NCI-H2227 (cell line): ENCODE results near the gene ATP5PD.
"Not testable (repeated sequence)": the region's sequence is repeated elsewhere in the genome, so short reads cannot be mapped to it uniquely, and the experiment has no call there.

Experiments
- DNase-seq: peaks from one replicate; lab custom pipeline; 2025; ENCODE audit not compliant: unreplicated experiment; lab: John Stamatoyannopoulos, UW

ATP5PD gene

DNA sequence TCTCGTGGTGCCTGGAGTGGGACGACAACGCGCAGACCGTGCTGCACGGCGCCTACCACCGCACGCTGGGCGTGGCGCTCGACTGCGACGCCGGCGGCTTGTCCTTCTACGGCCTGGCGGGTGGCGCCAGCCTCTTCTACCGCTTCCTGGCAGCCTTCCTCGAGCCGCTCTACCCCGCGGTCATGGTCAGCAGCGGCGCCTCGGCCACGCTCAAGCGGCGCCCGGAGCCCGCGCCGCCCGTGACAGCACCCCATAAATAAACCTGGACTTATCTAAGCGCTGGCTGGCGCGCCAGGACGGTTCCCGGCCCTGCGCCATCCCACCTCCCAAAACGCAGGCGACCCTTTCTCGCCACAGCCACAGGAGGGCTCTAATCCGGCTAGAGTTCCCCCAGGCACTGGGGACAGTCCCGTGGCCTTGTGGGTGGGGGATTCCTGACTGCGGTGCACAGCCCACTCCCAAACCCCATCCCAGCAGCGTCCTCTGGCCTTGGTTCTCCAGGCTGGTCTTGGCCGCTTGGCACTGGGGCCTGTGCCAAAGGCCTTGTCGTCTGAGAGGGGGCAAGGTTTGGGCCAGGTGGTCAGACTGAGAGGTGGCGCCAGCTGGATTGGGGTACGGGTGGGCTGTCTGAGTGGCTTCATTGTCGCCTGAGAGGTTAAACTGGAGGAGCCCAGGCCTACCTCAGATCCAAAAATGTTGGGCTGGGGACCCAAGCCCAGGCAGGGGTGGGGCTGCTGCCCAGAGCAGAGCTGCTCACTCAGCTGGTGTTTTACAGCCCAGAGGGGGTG, 30.9 kb upstream of the ATP5PD start:
- no peak for DNase-seq

DNA sequence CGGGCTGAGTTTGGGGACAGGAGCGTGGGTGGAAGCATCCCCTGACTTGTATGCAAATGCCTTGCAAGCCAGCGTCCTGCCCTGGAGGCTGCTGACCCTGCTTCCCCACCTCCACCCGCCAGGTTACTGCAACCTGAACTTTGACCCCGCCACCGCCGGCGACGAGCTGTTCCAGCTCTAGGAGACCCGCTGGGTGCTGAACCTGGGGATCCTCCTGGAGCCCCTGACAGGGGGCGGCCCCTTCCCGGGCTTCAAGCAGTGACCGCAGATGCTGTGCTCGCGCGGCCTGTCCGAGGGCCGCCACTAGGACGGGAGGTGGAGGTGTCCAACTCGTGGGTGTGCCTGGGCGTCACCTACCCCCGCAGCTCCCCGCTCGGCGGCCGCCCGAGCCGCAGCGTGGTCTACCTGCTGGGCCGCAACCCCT, 30.3 kb upstream of the ATP5PD start:
- DNase-seq: no peak

DNA sequence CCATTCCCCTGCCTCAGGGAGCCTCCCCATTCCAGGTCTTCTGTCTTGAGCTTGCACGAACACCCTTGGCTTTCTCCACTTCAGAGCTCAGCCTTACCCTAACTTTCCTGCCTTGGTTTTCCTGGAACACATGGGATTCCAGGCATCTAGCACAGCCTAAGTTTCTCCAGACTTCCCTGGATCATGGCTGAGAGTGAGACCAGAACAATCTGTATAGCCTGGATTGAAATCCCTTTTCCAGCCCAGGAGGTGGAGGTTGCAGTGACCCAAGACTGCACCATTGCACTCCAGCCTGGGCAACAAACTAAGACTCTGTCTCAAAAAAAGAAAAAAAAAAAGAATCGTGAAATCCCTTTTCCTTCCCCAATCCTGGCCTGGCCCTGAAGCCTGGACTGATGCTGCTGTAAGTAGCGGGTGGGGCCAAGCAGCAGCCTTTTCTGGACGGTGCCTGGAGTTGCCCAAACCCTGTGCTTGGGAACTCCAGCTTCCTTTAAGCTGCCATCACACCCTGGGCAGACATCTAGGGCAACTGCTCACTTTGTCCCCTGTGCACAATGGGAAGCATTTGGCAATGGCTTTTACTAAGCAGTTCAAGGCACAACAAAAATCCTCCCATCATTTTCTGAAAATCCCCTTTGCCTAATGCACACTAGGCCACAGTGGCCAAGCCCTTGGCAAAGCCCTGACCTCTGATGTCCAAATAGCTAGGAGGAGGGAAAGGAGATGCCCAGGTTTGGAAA, 29.0 kb upstream of the ATP5PD start:
- DNase-seq: no peak

DNA sequence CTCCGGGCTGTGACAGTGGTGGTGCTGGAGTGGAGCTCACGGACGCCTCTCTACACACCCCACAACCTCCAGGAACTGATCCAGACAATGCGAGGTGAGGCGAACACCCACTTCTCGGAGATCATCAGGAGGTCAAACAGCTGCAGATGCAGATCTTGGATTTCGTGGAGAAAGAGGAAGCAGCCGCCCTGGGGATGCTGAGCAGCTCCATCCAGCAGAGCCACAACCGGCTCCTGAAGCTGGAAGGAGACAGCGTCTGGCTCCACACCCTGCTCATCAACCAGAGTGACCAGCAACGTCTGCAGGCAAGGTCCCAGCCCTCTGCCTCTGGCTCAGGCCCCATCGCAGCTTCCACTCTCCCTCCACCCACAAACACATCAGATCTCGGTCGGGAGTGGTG, 27.8 kb upstream of the ATP5PD start:
- DNase-seq: no peak

DNA sequence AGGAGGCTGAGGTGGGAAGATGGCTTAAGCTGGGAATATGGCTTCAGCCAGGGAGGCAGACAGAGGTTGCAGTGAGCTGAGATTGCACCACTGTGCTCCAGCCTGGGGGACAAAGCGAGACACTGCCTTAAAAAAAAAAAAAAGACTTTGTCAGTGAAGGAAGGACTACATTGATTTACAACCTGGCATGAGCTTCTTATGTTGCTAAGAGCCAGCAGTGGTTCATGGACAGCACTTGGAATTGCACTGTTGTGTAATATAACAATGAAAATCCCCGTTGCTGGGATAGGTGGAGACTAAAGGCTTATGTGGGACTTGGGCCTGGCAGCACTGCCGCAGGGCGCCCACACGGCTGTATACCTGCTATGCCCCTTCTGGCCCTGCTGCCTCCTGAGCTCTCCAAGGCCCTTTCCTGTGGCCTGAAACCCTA, 26.9 kb upstream of the ATP5PD start:
- DNase-seq: no peak

DNA sequence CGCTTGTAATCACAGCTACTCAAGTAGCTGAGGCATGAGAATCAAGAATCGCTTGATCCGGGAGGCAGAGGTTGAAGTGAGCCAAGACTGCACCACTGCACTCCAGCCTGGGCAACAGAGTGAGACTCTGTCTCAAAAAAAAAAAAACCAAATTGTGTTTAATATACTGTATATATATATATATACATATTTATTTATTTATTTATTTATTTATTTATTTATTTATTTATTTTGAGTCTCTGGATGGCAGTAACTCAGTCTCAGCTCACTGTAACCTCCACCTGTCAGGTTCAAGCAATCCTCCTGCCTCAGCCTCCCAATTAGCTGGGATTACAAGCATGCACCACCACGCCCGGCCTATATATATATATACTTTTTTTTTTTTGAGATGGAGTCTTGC, 26.1 kb upstream of the ATP5PD start:
- not testable (repeated sequence) for DNase-seq

DNA sequence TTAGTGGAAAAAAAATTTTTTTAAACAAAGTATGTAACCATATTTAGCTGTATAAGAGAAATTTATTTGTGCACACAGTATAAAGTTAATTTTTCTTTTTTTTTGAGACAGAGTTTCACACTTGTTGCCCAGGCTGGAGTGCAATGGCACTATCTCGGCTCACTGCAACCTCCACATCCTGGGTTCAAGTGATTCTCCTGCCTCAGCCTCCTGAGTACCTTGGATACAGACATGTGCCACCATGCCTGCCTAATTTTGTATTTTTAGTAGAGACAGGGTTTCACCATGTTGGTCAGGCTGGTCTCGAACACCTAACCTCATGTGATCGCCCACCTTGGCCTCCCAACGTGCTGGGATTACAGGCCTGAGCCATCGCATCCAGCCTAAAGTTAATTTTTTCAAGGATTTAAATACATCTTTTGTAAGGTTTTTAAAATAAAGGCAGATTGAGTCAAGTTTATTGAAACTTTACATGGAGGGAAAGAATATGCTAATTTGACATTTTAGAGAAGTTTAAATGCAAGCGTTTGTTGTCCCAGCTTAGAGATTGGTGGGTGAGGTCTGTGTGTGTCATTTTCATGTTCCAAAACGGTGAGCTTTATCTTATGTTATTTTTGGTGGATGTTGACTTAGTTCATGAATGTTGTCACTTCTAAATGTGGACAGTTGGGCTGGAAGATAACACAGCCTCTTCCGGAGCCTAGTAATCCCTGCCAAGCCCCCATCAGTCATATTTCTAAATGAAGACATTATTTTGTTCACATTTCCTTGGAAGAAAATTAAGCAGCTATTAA, 24.9 kb upstream of the ATP5PD start:
- DNase-seq: not testable (repeated sequence)

DNA sequence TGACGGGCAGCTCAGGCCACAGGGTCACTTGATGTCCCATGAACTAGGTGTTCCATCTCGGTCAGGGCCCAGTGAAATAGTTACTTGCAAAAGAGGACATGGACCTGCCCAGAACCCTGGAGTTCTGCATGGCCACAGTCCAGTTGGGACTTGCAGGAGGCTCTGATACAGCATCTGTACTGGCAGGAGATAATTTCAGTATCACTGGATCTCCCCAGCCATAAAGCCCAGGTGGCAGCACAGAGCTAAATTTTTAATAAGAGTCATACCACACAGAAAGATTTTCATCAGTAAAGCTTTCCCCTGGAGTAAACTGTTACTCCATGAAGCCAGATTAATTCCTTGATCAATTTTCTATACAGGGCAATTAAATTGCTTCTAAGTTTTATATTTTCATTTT, 23.0 kb upstream of the ATP5PD start:
- no peak for DNase-seq

DNA sequence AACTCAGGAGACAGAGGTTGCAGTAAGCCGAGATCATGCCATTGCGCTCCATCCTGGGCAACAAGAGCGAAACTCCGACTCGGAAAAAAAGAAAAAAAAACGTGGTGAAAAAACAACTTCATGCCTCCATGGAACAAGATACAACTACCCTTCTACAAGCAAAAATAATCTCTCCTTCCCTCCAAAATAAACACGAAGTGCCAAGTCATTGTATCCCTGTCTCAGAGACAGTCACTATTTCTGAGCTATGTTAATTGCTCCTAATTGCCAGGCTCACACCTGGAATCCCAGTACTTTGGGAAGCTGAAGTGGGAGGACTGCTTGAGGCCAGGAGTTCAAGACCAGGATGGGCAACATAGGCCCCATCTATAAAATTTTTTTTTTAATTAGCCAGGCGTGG, 22.0 kb upstream of the ATP5PD start:
- no peak for DNase-seq

DNA sequence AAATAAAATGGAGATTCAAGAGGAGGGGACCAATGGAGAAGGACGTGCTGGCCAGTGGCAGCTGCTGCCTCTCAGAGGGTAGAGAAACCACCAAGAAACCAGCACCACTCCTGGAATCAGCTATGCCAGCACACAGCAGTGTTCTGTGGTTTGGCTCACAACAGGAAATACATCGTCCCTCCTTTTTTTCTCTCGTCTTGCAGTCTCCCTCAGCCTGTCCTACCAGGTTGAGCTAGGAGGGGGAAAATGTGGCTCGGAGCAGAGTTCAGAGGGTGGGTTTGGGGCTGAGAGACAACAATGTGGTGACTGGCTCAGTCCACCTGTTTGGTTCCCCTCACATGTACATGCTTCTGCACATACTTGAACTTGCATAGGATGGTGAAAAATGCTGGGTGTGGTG, 21.1 kb upstream of the ATP5PD start:
- no peak for DNase-seq

DNA sequence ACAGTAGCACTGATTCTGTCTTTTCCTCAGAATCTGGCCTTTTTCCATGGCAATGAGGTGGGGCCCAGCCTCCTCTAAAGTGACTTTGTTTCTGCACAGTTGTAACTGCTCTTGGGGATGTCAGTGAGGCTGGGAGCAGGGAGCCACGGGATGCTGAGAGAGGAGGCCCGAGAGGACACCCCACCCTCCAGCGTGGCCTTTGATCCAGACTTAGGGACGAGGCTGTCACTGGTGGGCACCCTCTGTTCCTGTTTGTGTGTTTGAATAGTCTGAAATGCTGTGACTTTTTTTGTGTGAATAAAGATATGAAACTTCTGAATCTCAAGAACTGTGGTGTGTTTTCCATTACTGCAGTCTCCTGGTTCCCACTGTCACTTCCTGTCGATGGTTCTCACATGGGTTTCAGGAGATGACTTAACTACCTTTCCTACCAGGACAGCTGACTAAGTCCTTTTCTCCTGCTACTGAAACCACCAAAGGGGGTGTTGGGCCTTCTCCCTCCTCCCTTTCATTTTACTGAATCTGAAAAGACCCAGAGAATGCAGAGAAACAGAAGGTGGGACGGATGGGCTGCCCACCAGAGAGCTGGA, 18.9 kb upstream of the ATP5PD start:
- no peak for DNase-seq

DNA sequence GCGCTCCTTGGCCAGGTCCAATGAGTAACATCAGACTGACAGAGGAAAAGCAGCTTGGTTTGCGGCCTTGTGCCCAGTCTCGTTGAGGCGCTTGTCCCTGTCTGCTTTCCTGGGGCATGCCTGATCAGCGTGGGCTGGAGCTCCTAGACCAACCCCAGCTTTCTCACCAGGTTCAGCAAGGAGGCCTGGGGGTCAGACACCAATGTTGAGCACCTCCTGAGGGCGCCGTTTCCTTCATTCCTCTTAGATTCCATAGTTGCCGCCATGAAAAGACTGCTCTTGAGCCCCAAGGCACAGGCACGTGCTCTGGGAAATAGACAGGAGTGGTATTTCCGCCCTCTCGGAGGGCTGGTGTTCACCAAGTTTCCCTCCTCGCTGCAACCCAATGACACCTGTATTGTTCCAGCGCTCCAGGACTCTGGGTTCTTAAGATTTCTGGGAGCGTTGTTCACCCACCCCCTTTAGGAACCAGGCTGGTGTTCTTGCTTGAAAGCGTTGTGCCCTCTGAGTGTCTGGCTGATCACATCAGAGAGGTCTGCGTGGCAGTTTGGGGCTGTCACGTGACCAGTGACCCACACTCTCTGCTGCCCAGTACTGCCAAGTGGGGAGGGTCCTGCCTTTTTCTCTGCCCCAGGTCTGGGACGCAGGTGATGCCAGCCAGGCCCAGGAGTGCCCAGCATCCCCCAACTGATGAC, 18.2 kb upstream of the ATP5PD start:
- DNase-seq: no peak

DNA sequence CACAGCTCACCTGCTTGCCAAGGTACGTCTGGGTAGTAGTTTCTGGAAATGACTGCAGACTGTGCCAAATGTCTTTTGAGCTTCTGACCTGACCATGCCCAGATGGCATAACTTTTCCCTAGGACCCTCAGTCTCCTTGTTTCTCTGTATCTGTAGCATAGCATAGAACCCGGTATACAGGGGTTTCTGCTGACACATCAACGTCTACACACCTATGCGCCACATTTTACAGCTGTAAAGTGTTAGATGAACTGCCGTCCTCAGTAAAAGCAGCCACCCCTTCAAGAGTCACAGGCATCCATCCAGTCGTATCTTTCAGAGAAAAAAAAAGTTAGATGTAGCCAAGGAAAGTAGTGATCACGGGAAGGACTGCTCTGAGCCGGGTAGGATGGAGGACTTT, 17.7 kb upstream of the ATP5PD start:
- DNase-seq: no peak

DNA sequence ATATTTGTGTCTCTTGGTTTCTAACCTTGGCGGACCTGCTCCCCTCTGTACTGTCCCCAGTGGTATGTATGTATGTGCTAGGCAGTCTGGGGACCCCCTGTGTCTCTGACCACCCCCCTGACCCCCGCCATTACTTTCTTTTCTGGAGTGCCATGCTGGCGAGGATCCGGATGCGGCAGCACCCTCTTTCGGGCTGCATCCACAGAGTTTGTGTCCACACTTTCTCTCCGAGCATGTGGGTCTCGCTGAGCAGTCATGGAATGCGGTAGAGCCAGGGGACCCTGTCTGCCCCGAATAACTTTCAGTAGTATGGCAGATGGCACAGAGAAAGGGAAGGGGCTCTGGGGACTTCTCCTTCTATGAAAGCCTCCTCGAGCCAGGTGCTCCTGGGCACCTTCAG, 17.3 kb upstream of the ATP5PD start:
- no peak for DNase-seq

DNA sequence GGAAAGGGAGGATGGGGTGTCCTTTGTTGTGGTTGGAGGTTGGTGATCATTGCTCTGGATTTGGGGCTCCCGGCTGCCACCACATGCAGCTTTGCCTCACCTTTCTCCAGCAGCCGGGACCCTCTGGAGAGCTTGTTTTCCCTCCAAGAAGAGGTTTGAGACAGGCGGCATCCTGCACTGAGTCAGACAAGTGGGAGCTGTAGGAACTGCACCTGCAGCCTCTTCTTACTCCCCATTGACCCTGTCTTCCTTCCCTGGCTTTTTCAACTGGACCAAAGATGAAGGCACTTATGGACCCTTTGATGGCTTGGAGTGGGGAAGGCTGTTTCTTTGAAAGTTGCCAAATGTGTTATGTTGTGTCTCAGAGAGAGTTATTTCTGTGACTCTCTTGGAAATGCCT, 16.9 kb upstream of the ATP5PD start:
- no peak for DNase-seq

DNA sequence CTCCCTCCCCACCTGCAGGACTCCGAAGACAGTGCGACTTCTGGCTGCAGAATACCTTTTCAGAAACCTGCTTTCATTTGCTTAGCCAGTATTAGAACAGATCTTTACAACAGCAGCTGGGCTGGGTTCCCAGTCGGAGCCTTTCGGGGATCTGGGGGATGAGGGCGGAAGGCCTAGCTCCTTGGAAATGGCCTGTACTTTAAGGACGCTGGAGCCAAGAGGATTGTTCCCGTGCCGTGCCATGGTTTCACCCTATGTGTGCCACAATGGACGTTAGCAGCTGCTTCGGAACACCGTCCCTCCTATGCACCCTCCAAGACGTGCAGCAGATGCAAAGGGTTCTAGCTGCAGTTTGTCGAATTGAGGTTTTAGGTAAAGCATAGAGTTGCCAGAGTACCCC, 16.4 kb upstream of the ATP5PD start:
- no peak for DNase-seq

DNA sequence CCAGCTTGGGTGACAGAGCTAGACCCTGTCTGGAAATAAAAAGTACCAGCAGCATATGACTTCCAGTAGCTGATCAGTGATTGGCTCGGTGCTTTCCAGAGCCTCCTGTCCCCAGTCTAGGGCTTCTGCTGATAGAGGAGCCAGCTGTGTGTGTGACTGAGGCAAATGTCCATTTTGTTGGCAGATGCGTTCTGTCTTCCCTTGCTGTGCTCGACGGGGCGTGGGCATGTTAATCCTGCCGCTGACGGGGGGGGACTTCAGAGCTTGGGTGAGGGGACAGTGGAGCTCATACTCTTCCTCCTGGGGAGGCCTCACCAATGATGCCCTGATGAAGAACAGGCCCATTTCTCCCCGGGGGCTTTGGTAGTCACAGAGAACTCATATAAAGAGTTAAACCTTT, 14.8 kb upstream of the ATP5PD start:
- DNase-seq: no peak

DNA sequence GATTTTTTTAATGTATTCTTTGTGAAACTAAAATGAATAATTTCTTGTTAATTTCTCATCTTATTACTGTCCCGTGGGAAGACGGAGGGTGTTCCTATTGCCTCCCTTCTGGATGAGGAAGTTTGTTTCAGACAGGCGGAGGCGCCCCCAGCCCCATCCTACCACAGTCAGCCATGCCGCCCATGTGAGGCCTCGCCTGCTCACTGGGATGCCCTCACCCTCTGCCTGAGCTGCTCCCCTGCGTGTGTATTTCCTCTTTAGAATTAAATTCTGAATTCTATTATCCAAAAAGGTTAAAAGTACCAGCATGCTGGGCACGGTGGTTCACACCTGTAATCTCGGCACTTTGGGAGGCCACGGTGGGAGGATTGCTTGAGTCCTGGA, 14.3 kb upstream of the ATP5PD start:
- DNase-seq: no peak

DNA sequence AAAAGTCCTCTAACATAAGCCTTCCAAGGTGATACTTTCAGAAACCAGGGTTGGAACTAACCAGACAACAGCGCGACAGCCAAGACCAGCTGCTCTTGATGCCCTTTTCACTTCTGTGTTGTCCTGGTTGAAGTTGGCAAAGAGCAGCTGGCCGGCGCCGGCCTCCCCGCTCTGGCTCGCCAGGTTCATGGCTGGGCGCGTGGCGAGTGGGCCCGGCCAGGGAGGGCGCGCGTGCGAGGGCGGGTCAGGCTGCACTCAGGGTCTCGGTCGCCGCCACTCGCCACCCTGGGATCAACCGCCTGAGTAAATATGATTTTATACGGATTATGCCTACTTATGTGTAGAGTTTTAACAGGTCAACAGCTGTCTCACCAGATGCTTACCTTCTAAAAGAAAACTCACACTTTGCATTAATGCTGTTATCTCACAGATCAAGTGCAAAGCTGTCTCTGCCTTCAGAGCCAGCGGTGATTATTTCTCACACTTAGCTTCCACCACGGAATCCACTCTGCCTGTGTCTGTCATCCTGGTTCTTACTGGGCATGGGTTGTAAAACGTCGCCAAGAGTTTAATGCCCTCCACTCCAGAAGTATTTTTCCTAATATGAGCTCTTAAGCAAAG, 13.8 kb upstream of the ATP5PD start:
- DNase-seq: no peak
